Activated CD8-positive, alpha-beta T cell treated with anti-CD3 and anti-CD28 coated beads for 36 hours (primary cell): ENCODE measurements around the gene USO1. TPM values are rescaled to one million over a fixed set of nuclear protein-coding genes. Genes with fewer than 3 reads are reported as not detected.

Source experiments
- ATAC-seq: fragments of 200-7000 bp; cut with Tn5 transposase; one replicate; pipeline ENCODE4 v1.10.0; 2021; ENCODE audit warnings: mild to moderate bottlenecking, moderate library complexity
- CTCF ChIA-PET: fragments of 350-600 bp; sonication (Branson Sonifier 250); formaldehyde crosslinking; loops from one replicate; lab custom pipeline; 2021; ENCODE audit warnings: antibody characterized with exemption; lab: Charles Lee
- POLR2A ChIA-PET: fragments of 350-600 bp; sonication (Branson Sonifier 250); formaldehyde crosslinking; loops from one replicate; lab custom pipeline; 2021; ENCODE audit warnings: antibody characterized with exemption; lab: Charles Lee
- DNase-seq: peaks from one replicate; pipeline ENCODE4 v3.0.0-alpha.2; 2020
- H3K27ac Mint-ChIP-seq: one replicate; pipeline ENCODE4 v1.8.0; 2021; ENCODE audit warnings: mild to moderate bottlenecking, mixed read lengths
- H3K27me3 Mint-ChIP-seq: one replicate; pipeline ENCODE4 v1.8.0; 2021; ENCODE audit warnings: mixed read lengths
- H3K36me3 Mint-ChIP-seq: one replicate; pipeline ENCODE4 v1.8.0; 2021; ENCODE audit warnings: low read depth, mixed read lengths
- H3K4me1 Mint-ChIP-seq: one replicate; pipeline ENCODE4 v1.8.0; 2021; ENCODE audit warnings: low read depth, mixed read lengths
- H3K4me3 Mint-ChIP-seq: one replicate; pipeline ENCODE4 v1.8.0; 2021; ENCODE audit warnings: mild to moderate bottlenecking, moderate library complexity, mixed read lengths
- H3K9me3 Mint-ChIP-seq: one replicate; pipeline ENCODE4 v1.8.0; 2021; ENCODE audit warnings: mixed read lengths
- CTCF ChIP-seq: fragments of 200-600 bp; IDR thresholded peaks from one replicate; pipeline ENCODE4 v1.8.0; 2022; ENCODE audit warnings: antibody characterized with exemption, mild to moderate bottlenecking
- intact Hi-C: fragments of 100-400 bp; cut with micrococcal nuclease; formaldehyde crosslinking; loops from one replicate; pipeline ENCODE4 v1.10.0; 2022
- total RNA-seq, 2 experiments: library from RNA; stranded (reverse); gene quantifications; one replicate each; pipeline ENCODE4 v1.2.3, GENCODE V29; 2021

Gene USO1
- total RNA-seq, 2 experiments from 2014 or later, result 50.5 to 52.0 TPM

DNA sequence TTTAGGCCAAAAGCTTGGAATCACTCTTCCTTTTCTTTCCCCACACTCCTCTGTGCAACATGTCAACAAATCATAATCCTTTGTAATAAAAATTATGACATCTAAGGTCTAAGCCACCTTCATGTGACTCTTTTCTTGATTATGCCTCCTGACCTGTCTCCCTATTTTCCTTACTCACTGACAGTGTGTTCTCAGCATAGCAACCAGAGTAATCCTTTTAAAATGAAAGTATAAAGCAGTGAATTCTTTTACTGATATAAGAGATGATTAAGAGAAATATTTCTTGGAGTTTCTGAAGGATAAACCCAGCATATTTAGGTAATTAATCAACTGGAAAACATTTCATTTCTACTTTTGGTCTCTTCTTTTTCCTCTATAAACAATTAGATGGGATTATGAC is 44.7 kb downstream of the USO1 start:
- no peak for ATAC-seq
- no peak overlapping the region for H3K4me3 Mint-ChIP-seq
- TF ChIP-seq CTCF, result no peak
- H3K9me3 Mint-ChIP-seq, result no peaks in the 10 kb centered on the region
- no peak for DNase-seq
- ChIA-PET CTCF (interaction anchor here (0.7 to 1.5 kb wide), 3 partner anchors 11 to 895 kb away, joined by 3 to 4 read pairs (median 3); no protein-coding TSS in a partner anchor), POLR2A (no interaction called here)
- peaks cover 11% of the 10 kb centered on the region for H3K36me3 Mint-ChIP-seq
- H3K27ac Mint-ChIP-seq, result no peak overlapping the region
- H3K27me3 Mint-ChIP-seq, result no peaks in the 10 kb centered on the region
- intact Hi-C loops, result no loop called here
- H3K4me1 Mint-ChIP-seq, result no peaks in the 10 kb centered on the region

- DNase-seq (no peak), ATAC-seq (no peak)
- no peaks in the 10 kb centered on the region for H3K27me3 Mint-ChIP-seq
- H3K27ac Mint-ChIP-seq, result no peak overlapping the region
- H3K4me3 Mint-ChIP-seq, result no peak overlapping the region
- H3K9me3 Mint-ChIP-seq, result no peaks in the 10 kb centered on the region
- H3K4me1 Mint-ChIP-seq, result no peaks in the 10 kb centered on the region
- H3K36me3 Mint-ChIP-seq, result peaks cover 34% of the 10 kb centered on the region
- no peak for TF ChIP-seq CTCF
- intact Hi-C loops, result no loop called here
- POLR2A ChIA-PET, result no interaction called here
- CTCF ChIA-PET, result no interaction called here
These were observed 47.2 kb downstream of the USO1 start for GRCh38 chr4:75771607-75772006.

DNA sequence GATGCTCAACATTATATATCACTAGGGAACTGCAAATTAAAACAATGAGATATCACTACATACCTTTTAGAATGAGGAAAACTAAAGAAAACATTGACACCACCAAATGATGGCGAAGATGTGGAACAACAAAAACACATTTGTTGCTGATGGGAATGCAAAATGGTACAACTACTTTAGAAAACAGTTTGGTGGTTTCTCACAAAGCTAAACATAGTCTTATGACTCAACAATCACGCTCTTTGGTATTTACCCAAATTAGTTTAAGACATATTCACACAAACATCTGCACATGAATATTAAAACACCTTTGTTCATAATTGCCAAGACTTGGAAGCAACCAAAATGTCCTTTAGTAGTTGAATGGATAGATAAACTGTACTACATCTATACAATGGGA is 53.2 kb downstream of the USO1 start:
- ChIA-PET POLR2A (no interaction called here), CTCF (no interaction called here)
- H3K27ac Mint-ChIP-seq, result no peak overlapping the region
- TF ChIP-seq CTCF, result no peak
- DNase-seq (no peak), ATAC-seq (no peak)
- H3K36me3 Mint-ChIP-seq, result peaks cover 53% of the 10 kb centered on the region
- H3K4me3 Mint-ChIP-seq, result no peak overlapping the region
- intact Hi-C loops, result no loop called here
- no peaks in the 10 kb centered on the region for H3K4me1 Mint-ChIP-seq
- no peaks in the 10 kb centered on the region for H3K27me3 Mint-ChIP-seq
- H3K9me3 Mint-ChIP-seq, result no peaks in the 10 kb centered on the region

GRCh38 chr4:75779105-75779757 is 54.9 kb downstream of the USO1 start:
- no peak for TF ChIP-seq CTCF
- ChIA-PET POLR2A (no interaction called here), CTCF (interaction anchor here (1.2 to 1.7 kb wide), 2 partner anchors 9 to 11 kb away, joined by 3 to 4 read pairs; no protein-coding TSS in a partner anchor)
- DNase-seq (no peak), ATAC-seq (no peak)
- Mint-ChIP-seq H3K4me3 (no peak overlapping the region), H3K36me3 (peaks cover 51% of the 10 kb centered on the region), H3K9me3 (no peaks in the 10 kb centered on the region), H3K27me3 (no peaks in the 10 kb centered on the region), H3K4me1 (no peaks in the 10 kb centered on the region), H3K27ac (peak overlapping the region; percentile 37)
- intact Hi-C loops, result no loop called here

DNA sequence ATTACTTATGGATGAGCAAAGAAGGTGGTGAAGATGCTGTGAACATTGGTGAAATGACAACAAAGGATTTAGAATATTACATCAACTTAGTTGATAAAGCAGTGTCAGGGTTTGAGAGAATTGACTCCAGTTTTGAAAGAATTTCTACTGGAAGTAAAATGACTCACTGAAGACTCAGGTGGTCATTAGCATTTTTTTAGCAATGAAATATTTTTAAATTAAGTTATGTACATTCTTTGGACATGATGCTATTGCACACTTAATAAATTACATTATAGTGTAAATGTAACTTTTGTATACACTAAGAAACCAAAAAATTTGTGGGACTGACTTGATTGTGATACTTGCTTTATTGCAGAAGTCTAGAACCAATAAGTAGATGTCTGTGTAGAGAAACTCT is 56.9 kb downstream of the USO1 start:
- H3K27ac Mint-ChIP-seq, result no peak overlapping the region
- peaks cover 31% of the 10 kb centered on the region for H3K36me3 Mint-ChIP-seq
- CTCF ChIA-PET, result interaction anchor here (0.6 kb wide), 1 partner anchor 13 kb away, joined by 3 read pairs; no protein-coding TSS in a partner anchor
- POLR2A ChIA-PET, result no interaction called here
- intact Hi-C loops, result no loop called here
- ATAC-seq, result no peak
- H3K9me3 Mint-ChIP-seq, result no peaks in the 10 kb centered on the region
- no peak overlapping the region for H3K4me3 Mint-ChIP-seq
- H3K27me3 Mint-ChIP-seq, result no peaks in the 10 kb centered on the region
- no peak for TF ChIP-seq CTCF
- no peak for DNase-seq
- H3K4me1 Mint-ChIP-seq, result no peaks in the 10 kb centered on the region
